Erythroblast (primary cell): ENCODE measurements around the gene CYB561D2.

Experiments used
- GATA1 ChIP-seq: IDR thresholded peaks from 2 replicates; pipeline ENCODE4 v1.6.1; 2011; ENCODE audit warnings: low read depth, mild to moderate bottlenecking, control low read depth, low read length, moderate library complexity
- POLR2A ChIP-seq: IDR thresholded peaks from 2 replicates; pipeline ENCODE4 v1.6.1; 2011; ENCODE audit warnings: mild to moderate bottlenecking, low read length

DNA sequence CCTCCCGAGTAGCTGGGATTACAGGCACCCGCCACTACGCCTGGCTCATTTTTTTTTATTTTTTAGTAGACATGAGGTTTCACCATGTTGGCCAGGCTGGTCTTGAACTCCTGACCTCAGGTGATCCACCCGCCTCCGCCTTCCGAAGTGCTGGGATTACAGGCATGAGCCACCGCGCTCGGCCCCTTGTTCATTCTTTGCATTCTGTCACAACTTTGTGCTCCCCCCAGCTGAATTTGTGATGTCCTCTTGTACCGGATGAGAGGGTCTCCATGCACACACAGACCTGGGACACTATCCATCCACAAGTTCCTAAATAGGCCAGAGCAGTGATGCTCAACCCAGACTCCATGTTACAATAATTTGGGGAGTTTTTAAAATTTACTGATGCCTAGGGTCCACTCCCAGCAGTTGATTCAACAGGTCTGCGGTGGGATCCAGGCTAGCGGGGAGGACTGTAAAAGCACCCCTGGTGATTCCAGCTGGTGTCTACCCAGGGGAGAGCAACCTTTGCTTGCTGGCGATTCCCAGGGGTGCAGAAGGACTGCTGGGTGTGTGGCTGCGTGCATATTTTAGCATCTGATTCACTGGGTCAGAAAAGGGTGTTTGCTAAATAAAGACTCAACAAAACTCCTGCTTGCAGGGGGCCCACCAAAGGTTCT is 11.0 kb upstream of the CYB561D2 start:
- no peak for TF ChIP-seq POLR2A
- no peak for TF ChIP-seq GATA1
